Right atrium auricular region (tissue), 2 donors: ENCODE data around the gene LRP1B. TPM values are rescaled to one million over a fixed set of nuclear protein-coding genes. Genes with fewer than 3 reads are reported as not detected.
"Not testable (repeated sequence)": the region's sequence is repeated elsewhere in the genome, so short reads cannot be mapped to it uniquely, and the experiment has no call there.

ENCODE experiments used
- DNase-seq: peaks from one replicate; pipeline ENCODE4 v3.0.0-alpha.2; 2019; ENCODE audit warnings: low spot score
- H3K27ac ChIP-seq, 2 donors: fragments of 200-600 bp; sonication (generic); 1 replicate in 1 of 2; 2 replicates in 1 of 2; pipeline ENCODE4 v1.5.1; 2016 to 2019
- H3K27me3 ChIP-seq, 2 donors: fragments of 200-600 bp; sonication (generic); one replicate each; pipeline versions ENCODE4 v1.5.1 to v1.6.0; 2017 to 2019
- H3K36me3 ChIP-seq: fragments of 200-600 bp; sonication (generic); one replicate; pipeline ENCODE4 v1.5.1; 2016
- H3K4me1 ChIP-seq, 2 donors: fragments of 200-600 bp; sonication (generic); one replicate each; pipeline versions ENCODE4 v1.5.1 to v1.6.0; 2017 to 2019
- H3K4me3 ChIP-seq, 2 donors: fragments of 200-600 bp; sonication (generic); 1 replicate in 1 of 2; 2 replicates in 1 of 2; pipeline ENCODE4 v1.5.1; 2017 to 2019; ENCODE audit warnings: mild to moderate bottlenecking in 1 of 2, moderate library complexity in 1 of 2
- H3K9me3 ChIP-seq, 2 donors: fragments of 200-600 bp; sonication (generic); one replicate each; pipeline ENCODE4 v1.5.1; 2019
- CTCF ChIP-seq, 2 donors: fragments of 200-600 bp; sonication (generic); IDR thresholded peaks; one replicate each; pipeline ENCODE4 v1.5.1; 2019; ENCODE audit warnings: antibody characterized with exemption in 2 of 2
- total RNA-seq, 2 donors: library from RNA; depleted of rRNA; stranded (reverse); fragments of >200 nt; gene quantifications; one replicate each; pipeline ENCODE4 v1.1.0, GENCODE V29; 2016

LRP1B gene
- total RNA-seq, 2 donors from 2014 or later: 0.44 to 0.47 TPM

GRCh38 chr2:142100970-142101369, 29.8 kb downstream of the LRP1B start:
- no peak for DNase-seq
- H3K27me3 ChIP-seq: no peaks in the 10 kb centered on the region
- H3K27ac ChIP-seq: no peak overlapping the region
- H3K4me1 ChIP-seq: no peaks in the 10 kb centered on the region
- H3K36me3 ChIP-seq: no peaks in the 10 kb centered on the region
- H3K9me3 ChIP-seq: no peaks in the 10 kb centered on the region
- H3K4me3 ChIP-seq: no peak overlapping the region
- no peak for TF ChIP-seq CTCF (IDR thresholded peaks at IDR 0.05)

- H3K4me1 ChIP-seq: no peaks in the 10 kb centered on the region
- no peak for TF ChIP-seq CTCF (IDR thresholded peaks at IDR 0.05)
- H3K27ac ChIP-seq: no peak overlapping the region
- H3K27me3 ChIP-seq: no peaks in the 10 kb centered on the region
- no peaks in the 10 kb centered on the region for H3K36me3 ChIP-seq
- no peak overlapping the region for H3K4me3 ChIP-seq
- no peak for DNase-seq
- H3K9me3 ChIP-seq: no peaks in the 10 kb centered on the region
These were observed 30.5 kb downstream of the LRP1B start for GRCh38 chr2:142100139-142100873.

GRCh38 chr2:142097711-142098110, 33.1 kb downstream of the LRP1B start:
- Histone ChIP-seq H3K27ac (no peak overlapping the region), H3K36me3 (no peaks in the 10 kb centered on the region), H3K9me3 (no peaks in the 10 kb centered on the region), H3K27me3 (no peaks in the 10 kb centered on the region), H3K4me3 (no peak overlapping the region), H3K4me1 (no peaks in the 10 kb centered on the region)
- no peak for TF ChIP-seq CTCF (IDR thresholded peaks at IDR 0.05)
- no peak for DNase-seq

- no peaks in the 10 kb centered on the region for H3K9me3 ChIP-seq
- TF ChIP-seq CTCF (IDR thresholded peaks at IDR 0.05): no peak
- no peaks in the 10 kb centered on the region for H3K4me1 ChIP-seq
- DNase-seq: no peak
- H3K36me3 ChIP-seq: no peaks in the 10 kb centered on the region
- H3K27me3 ChIP-seq: no peaks in the 10 kb centered on the region
- no peak overlapping the region for H3K4me3 ChIP-seq
- no peak overlapping the region for H3K27ac ChIP-seq
These were observed 35.2 kb downstream of the LRP1B start for GRCh38 chr2:142095647-142096046.

GRCh38 chr2:142094233-142094632, 36.6 kb downstream of the LRP1B start:
- Histone ChIP-seq H3K9me3 (no peaks in the 10 kb centered on the region), H3K27ac (no peak overlapping the region), H3K4me1 (no peaks in the 10 kb centered on the region), H3K27me3 (no peaks in the 10 kb centered on the region), H3K36me3 (no peaks in the 10 kb centered on the region), H3K4me3 (no peak overlapping the region)
- no peak for DNase-seq
- no peak for TF ChIP-seq CTCF (IDR thresholded peaks at IDR 0.05)

- Histone ChIP-seq H3K9me3 (no peaks in the 10 kb centered on the region), H3K4me3 (no peak overlapping the region), H3K27me3 (no peaks in the 10 kb centered on the region), H3K36me3 (no peaks in the 10 kb centered on the region), H3K4me1 (no peaks in the 10 kb centered on the region), H3K27ac (no peak overlapping the region)
- DNase-seq: no peak
- no peak for TF ChIP-seq CTCF (IDR thresholded peaks at IDR 0.05)
These were observed 42.7 kb downstream of the LRP1B start for GRCh38 chr2:142088058-142088568.

- H3K36me3 ChIP-seq, H3K4me3 ChIP-seq: not testable (repeated sequence)
These were observed 43.2 kb downstream of the LRP1B start for GRCh38 chr2:142087585-142087984.

More at GRCh38 chr2:142087585-142087984, 43.2 kb downstream of the LRP1B start:
- not testable (repeated sequence) for H3K4me1 ChIP-seq, H3K27ac ChIP-seq, DNase-seq, H3K27me3 ChIP-seq, H3K9me3 ChIP-seq
